HK-2 (cell line): ENCODE measurements around the gene IL22.

Experiments
- DNase-seq: peaks from one replicate; pipeline ENCODE4 v3.0.0-alpha.2; 2018; ENCODE audit not compliant: unreplicated experiment

Gene IL22

GRCh38 chr12:68264158-68264855 is 10.9 kb upstream of the IL22 start:
- no peak for DNase-seq

- no peak for DNase-seq
Measured at GRCh38 chr12:68263366-68263765, 10.0 kb upstream of the IL22 start.

GRCh38 chr12:68261896-68262295 is 8.5 kb upstream of the IL22 start:
- no peak for DNase-seq

- no peak for DNase-seq
Measured at GRCh38 chr12:68260153-68260552, 6.7 kb upstream of the IL22 start.

- peak; percentile 13 for DNase-seq
Measured at GRCh38 chr12:68259318-68259940, 6.0 kb upstream of the IL22 start.

GRCh38 chr12:68252077-68252476 is 1.3 kb downstream of the IL22 start:
- no peak for DNase-seq

GRCh38 chr12:68250454-68250853 is 3.0 kb downstream of the IL22 start:
- no peak for DNase-seq

GRCh38 chr12:68247785-68248184 is 5.6 kb downstream of the IL22 start:
- DNase-seq: no peak

- DNase-seq: no peak
Measured at GRCh38 chr12:68246350-68246749, 7.1 kb downstream of the IL22 start.

GRCh38 chr12:68245180-68246021 is 8.0 kb downstream of the IL22 start:
- no peak for DNase-seq

- DNase-seq: no peak
Measured at GRCh38 chr12:68242777-68243176, 10.6 kb downstream of the IL22 start.

GRCh38 chr12:68240975-68241374 is 12.4 kb downstream of the IL22 start:
- DNase-seq: no peak

GRCh38 chr12:68240079-68240478 is 13.3 kb downstream of the IL22 start:
- DNase-seq: no peak

- DNase-seq: no peak
Measured at GRCh38 chr12:68239309-68239982, 14.0 kb downstream of the IL22 start.

- DNase-seq: no peak
Measured at GRCh38 chr12:68237619-68238018, 15.8 kb downstream of the IL22 start.

GRCh38 chr12:68237078-68237477 is 16.3 kb downstream of the IL22 start:
- no peak for DNase-seq

- no peak for DNase-seq
Measured at GRCh38 chr12:68236421-68237059, 16.9 kb downstream of the IL22 start.

- DNase-seq: no peak
Measured at GRCh38 chr12:68235576-68235975, 17.8 kb downstream of the IL22 start.

- DNase-seq: no peak
Measured at GRCh38 chr12:68234140-68234539, 19.3 kb downstream of the IL22 start.

- DNase-seq: no peak
Measured at GRCh38 chr12:68233498-68233897, 19.9 kb downstream of the IL22 start.

- no peak for DNase-seq
Measured at GRCh38 chr12:68231691-68232090, 21.7 kb downstream of the IL22 start.

GRCh38 chr12:68231229-68231628 is 22.2 kb downstream of the IL22 start:
- DNase-seq: no peak
